Peyer's patch (tissue), 4 donors: ENCODE measurements around the gene PIP4K2B.

ENCODE experiments used
- POLR2A ChIP-seq, 2 donors: fragments of 450-650 bp; IDR thresholded peaks; one replicate each; pipeline ENCODE4 v1.5.1; 2017; ENCODE audit warnings: antibody characterized with exemption in 2 of 2, mild to moderate bottlenecking in 2 of 2, moderate library complexity in 2 of 2
- TF ChIP-seq, protein P1 (sequence below), 6 experiments: fragments of 450-650 bp in 4 of 6; fragments of 200-600 bp in 2 of 6; sonication (generic) in 1 of 6; IDR thresholded peaks; one replicate each; pipeline ENCODE4 v1.5.1; 2017 to 2019; ENCODE audit warnings: antibody characterized with exemption in 6 of 6, mild to moderate bottlenecking in 3 of 6, moderate library complexity in 1 of 6

- TF ChIP-seq POLR2A (IDR thresholded peaks at IDR 0.05), result no peak
- TF ChIP-seq, protein P1, sequence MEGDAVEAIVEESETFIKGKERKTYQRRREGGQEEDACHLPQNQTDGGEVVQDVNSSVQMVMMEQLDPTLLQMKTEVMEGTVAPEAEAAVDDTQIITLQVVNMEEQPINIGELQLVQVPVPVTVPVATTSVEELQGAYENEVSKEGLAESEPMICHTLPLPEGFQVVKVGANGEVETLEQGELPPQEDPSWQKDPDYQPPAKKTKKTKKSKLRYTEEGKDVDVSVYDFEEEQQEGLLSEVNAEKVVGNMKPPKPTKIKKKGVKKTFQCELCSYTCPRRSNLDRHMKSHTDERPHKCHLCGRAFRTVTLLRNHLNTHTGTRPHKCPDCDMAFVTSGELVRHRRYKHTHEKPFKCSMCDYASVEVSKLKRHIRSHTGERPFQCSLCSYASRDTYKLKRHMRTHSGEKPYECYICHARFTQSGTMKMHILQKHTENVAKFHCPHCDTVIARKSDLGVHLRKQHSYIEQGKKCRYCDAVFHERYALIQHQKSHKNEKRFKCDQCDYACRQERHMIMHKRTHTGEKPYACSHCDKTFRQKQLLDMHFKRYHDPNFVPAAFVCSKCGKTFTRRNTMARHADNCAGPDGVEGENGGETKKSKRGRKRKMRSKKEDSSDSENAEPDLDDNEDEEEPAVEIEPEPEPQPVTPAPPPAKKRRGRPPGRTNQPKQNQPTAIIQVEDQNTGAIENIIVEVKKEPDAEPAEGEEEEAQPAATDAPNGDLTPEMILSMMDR (IDR thresholded peaks at IDR 0.05), result no peak
These were observed 77.6 kb downstream of the PIP4K2B start for GRCh38 chr17:38721802-38722201.
